Mesenchymal stem cell (in vitro differentiated cells and primary cell): ENCODE results near the gene CDH4.

Experiments
- DNase-seq: peaks from one replicate; pipeline ENCODE4 v3.0.0-alpha.2; 2013
- H2AFZ ChIP-seq: one replicate; pipeline ENCODE4 v1.6.1; 2013; ENCODE audit warnings: low read depth, mild to moderate bottlenecking, control low read depth, inconsistent platforms, low read length, moderate library complexity
- H2AK5ac ChIP-seq: 2 replicates; pipeline ENCODE4 v1.6.1; 2013; ENCODE audit warnings: low read length, moderate library complexity, mild to moderate bottlenecking, inconsistent platforms; ENCODE audit not compliant: severe bottlenecking
- H2BK120ac ChIP-seq: one replicate; pipeline ENCODE4 v1.6.1; 2013; ENCODE audit warnings: low read depth, mild to moderate bottlenecking, inconsistent platforms, low read length, moderate library complexity
- H2BK12ac ChIP-seq, 2 experiments: one replicate each; pipeline ENCODE4 v1.6.1; 2013; ENCODE audit warnings: inconsistent platforms in 2 of 2, low read length in 2 of 2, mild to moderate bottlenecking in 2 of 2, moderate library complexity in 2 of 2, control low read depth in 1 of 2
- H2BK15ac ChIP-seq: one replicate; pipeline ENCODE4 v1.6.1; 2013; ENCODE audit warnings: mild to moderate bottlenecking, low read depth, inconsistent platforms; ENCODE audit not compliant: poor library complexity, severe bottlenecking
- H2BK5ac ChIP-seq: 2 replicates; pipeline ENCODE4 v1.6.1; 2013; ENCODE audit warnings: low read depth, mild to moderate bottlenecking, low read length, control low read depth, inconsistent platforms; ENCODE audit not compliant: poor library complexity, severe bottlenecking
- H3K14ac ChIP-seq, 2 experiments: one replicate each; pipeline ENCODE4 v1.6.1; 2013; ENCODE audit warnings: inconsistent platforms in 2 of 2, low read length in 2 of 2, control low read depth in 1 of 2, mild to moderate bottlenecking in 1 of 2, moderate library complexity in 1 of 2
- H3K18ac ChIP-seq, 2 experiments: one replicate each; pipeline ENCODE4 v1.6.1; 2013; ENCODE audit warnings: inconsistent platforms in 2 of 2, low read length in 2 of 2, control low read depth in 1 of 2, low read depth in 1 of 2, mild to moderate bottlenecking in 1 of 2
- H3K23ac ChIP-seq, 2 experiments: one replicate each; pipeline ENCODE4 v1.6.1; 2013; ENCODE audit warnings: inconsistent platforms in 2 of 2, low read length in 2 of 2, mild to moderate bottlenecking in 2 of 2, moderate library complexity in 2 of 2, control low read depth in 1 of 2
- H3K27ac ChIP-seq: 2 replicates; pipeline ENCODE4 v1.5.1; 2013; ENCODE audit warnings: mild to moderate bottlenecking, moderate library complexity, low read length, control low read depth, inconsistent platforms; ENCODE audit not compliant: poor library complexity, severe bottlenecking
- H3K27me3 ChIP-seq, 2 experiments: 2 replicates each; pipeline versions ENCODE4 v1.6.1 to v1.7.0; 2013; ENCODE audit warnings: low read length in 2 of 2, mild to moderate bottlenecking in 2 of 2, moderate library complexity in 2 of 2, control low read depth in 1 of 2, inconsistent platforms in 1 of 2; ENCODE audit not compliant: control insufficient read depth in 1 of 2, insufficient read depth in 1 of 2
- H3K36me3 ChIP-seq, 2 experiments: 2 replicates each; pipeline versions ENCODE4 v1.6.1 to v1.7.0; 2013; ENCODE audit warnings: low read length in 2 of 2, control low read depth in 1 of 2, inconsistent platforms in 1 of 2, low read depth in 1 of 2, mild to moderate bottlenecking in 1 of 2; ENCODE audit not compliant: insufficient read depth in 2 of 2, control insufficient read depth in 1 of 2
- H3K4ac ChIP-seq, 2 experiments: one replicate each; pipeline ENCODE4 v1.6.1; 2013; ENCODE audit warnings: inconsistent platforms in 2 of 2, low read length in 2 of 2, mild to moderate bottlenecking in 2 of 2, moderate library complexity in 2 of 2, control low read depth in 1 of 2, low read depth in 1 of 2
- H3K4me1 ChIP-seq: 2 replicates; pipeline ENCODE4 v1.6.1; 2013; ENCODE audit warnings: low read depth, low read length, control low read depth; ENCODE audit not compliant: control insufficient read depth, insufficient read depth
- H3K4me2 ChIP-seq: 2 replicates; pipeline ENCODE4 v1.6.1; 2013; ENCODE audit warnings: low read length, mild to moderate bottlenecking, inconsistent platforms; ENCODE audit not compliant: poor library complexity, severe bottlenecking
- H3K4me3 ChIP-seq, 2 experiments: 2 replicates each; pipeline versions ENCODE4 v1.5.1 to v1.7.0; 2013; ENCODE audit warnings: low read length in 2 of 2, mild to moderate bottlenecking in 2 of 2, control low read depth in 1 of 2, low read depth in 1 of 2; ENCODE audit not compliant: insufficient read depth in 1 of 2
- H3K79me1 ChIP-seq: replicated peaks from 2 replicates; pipeline ENCODE4 v1.6.1; 2013; ENCODE audit warnings: mild to moderate bottlenecking, control low read depth, low read length, inconsistent platforms; ENCODE audit not compliant: poor library complexity, severe bottlenecking
- H3K9ac ChIP-seq: 2 replicates; pipeline ENCODE4 v1.7.0; 2013; ENCODE audit warnings: mild to moderate bottlenecking, low read length, moderate library complexity
- H3K9me3 ChIP-seq: 2 replicates; pipeline ENCODE4 v1.7.0; 2013; ENCODE audit warnings: mild to moderate bottlenecking, low read length; ENCODE audit not compliant: control insufficient read depth
- H4K8ac ChIP-seq: one replicate; pipeline ENCODE4 v1.6.1; 2013; ENCODE audit warnings: inconsistent platforms, mild to moderate bottlenecking, low read length, moderate library complexity
- H4K91ac ChIP-seq: one replicate; pipeline ENCODE4 v1.6.1; 2013; ENCODE audit warnings: mild to moderate bottlenecking, low read length, inconsistent platforms
- WGBS: methylation state at CpG from one replicate; pipeline ENCODE4 v1.1.7; 2013; ENCODE audit warnings: mixed read lengths; 5-methylcytosine and 5-hydroxymethylcytosine counted together

The CDH4 gene

DNA sequence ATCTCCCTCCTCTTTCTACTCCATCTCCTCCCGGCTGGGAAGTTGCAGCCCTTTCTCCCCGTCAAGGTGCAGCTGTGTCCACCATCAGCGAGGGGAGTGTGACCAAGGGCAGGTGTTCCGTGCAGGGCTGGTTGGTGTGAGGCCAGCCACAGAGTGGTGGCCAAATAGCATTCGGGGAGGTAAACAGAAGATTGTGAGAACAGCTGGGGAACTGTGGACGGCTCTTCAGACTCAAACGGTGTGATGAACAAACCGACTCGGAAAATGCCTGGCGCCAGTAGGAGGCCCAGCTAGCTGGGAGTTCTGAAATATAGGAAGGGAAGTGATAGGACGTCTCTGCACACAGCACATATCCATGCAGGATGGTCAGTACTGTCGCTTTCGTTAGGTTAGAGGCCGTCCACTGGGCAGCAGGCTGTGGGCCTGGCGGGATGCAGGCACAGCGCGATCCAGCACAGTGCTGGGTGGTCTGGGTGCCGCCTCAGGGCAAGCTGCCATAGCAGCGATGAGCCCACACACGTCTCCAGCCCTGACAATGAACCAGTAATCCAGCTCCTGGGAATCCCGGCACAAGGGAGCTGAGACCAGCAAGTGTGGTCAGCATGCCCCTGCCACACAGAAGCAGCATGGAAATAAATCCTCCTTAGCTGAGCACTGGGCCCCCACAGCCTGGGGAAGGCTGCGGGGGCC lies 555.6 kb downstream of the CDH4 start:
- no peak overlapping the region for H3K9ac ChIP-seq
- H2BK12ac ChIP-seq, result no peak overlapping the region
- no peak overlapping the region for H3K27ac ChIP-seq
- H3K14ac ChIP-seq, result no peak overlapping the region
- no peak overlapping the region for H2BK5ac ChIP-seq
- H2BK120ac ChIP-seq, result no peak overlapping the region
- no peak for DNase-seq
- H3K4me2 ChIP-seq, result no peak overlapping the region
- H2BK15ac ChIP-seq, result no peak overlapping the region
- WGBS, result 94% methylated on average over 22 of the region's 22 CpGs
- no peak overlapping the region for H4K8ac ChIP-seq
- H3K4me3 ChIP-seq, result no peak overlapping the region
- H3K36me3 ChIP-seq, result no peaks in the 10 kb centered on the region
- H3K4me1 ChIP-seq, result no peaks in the 10 kb centered on the region
- no peak overlapping the region for H3K4ac ChIP-seq
- H2AK5ac ChIP-seq, result no peak overlapping the region
- no peak overlapping the region for H3K23ac ChIP-seq
- H2AFZ ChIP-seq, result no peak overlapping the region
- H3K18ac ChIP-seq, result no peak overlapping the region
- H3K27me3 ChIP-seq, result peaks cover 0 to 76% of the 10 kb centered on the region in 2 experiments
- H3K9me3 ChIP-seq, result no peaks in the 10 kb centered on the region
- no peak overlapping the region for H4K91ac ChIP-seq
- H3K79me1 ChIP-seq, result no peaks in the 10 kb centered on the region

DNA sequence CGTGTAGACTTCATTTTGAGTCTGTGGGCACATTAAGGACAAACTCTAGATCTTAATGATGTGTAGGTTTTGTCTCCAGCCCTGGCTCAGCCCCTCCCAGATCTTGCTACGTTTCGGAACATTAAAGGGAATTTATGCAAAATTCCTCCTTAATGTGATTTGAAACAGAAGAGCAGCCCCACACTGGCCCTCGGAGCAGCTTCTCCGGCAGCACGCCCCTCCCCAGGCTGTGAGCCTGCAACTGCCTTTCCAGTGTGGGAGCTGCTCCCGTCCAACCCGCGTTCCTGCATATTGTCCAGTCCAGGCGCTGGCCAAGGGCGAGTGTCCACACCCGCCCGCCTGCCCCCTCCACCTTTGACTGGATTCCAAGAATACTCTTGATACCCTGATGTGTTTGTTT lies 556.4 kb downstream of the CDH4 start:
- Histone ChIP-seq H3K18ac (no peak overlapping the region), H2BK15ac (no peak overlapping the region), H3K4me1 (no peaks in the 10 kb centered on the region), H2AFZ (no peak overlapping the region), H3K23ac (no peak overlapping the region), H3K4me2 (no peak overlapping the region), H4K8ac (no peak overlapping the region), H2BK120ac (no peak overlapping the region), H2AK5ac (no peak overlapping the region), H3K4ac (no peak overlapping the region), H3K27ac (no peak overlapping the region), H3K9me3 (no peaks in the 10 kb centered on the region), H3K9ac (no peak overlapping the region), H3K79me1 (no peaks in the 10 kb centered on the region), H2BK5ac (no peak overlapping the region), H3K27me3 (peaks cover 0 to 69% of the 10 kb centered on the region in 2 experiments), H3K14ac (no peak overlapping the region), H3K36me3 (no peaks in the 10 kb centered on the region), H3K4me3 (no peak overlapping the region), H4K91ac (no peak overlapping the region), H2BK12ac (no peak overlapping the region)
- DNase-seq, result no peak
- WGBS, result 87% methylated on average over 13 of the region's 13 CpGs

DNA sequence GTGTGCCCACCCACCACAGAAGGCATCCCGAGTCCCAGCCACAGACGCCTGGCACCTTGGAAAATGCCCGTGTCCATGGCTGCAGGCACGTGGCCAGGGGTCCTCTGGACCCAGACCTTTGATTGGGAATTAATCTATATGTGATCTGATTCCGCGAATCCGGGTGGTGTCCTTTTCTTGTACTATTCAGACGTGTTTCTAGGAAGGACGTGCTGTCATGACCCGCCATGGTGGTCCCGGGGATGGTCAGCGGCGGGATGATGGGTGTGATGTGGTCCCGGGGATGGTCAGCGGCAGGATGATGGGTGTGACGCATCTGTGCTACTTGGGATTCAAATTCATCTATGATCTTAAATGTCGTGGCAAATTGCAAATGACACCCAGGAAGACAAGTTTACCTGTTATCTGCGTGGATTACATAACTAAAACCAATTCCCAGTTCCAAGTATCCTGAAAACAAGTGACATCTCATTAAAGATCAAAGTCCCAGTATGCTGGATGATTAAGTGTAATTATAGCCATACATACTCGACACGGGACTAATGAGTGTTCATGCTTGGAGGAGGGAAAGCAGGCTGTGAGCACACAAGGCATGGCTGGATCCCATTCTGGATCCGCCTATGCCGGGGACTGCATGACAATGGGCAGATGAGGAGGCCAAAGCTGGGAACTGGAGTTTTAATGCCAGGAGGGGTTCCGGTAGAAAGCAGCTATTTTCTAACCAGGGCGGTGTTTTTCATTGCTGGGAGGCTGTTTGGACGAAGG lies 557.1 kb downstream of the CDH4 start:
- Histone ChIP-seq H2AK5ac (no peak overlapping the region), H2AFZ (no peak overlapping the region), H3K4me2 (no peak overlapping the region), H3K18ac (no peak overlapping the region), H2BK120ac (no peak overlapping the region), H2BK12ac (no peak overlapping the region), H2BK5ac (no peak overlapping the region), H3K9ac (no peak overlapping the region), H3K9me3 (no peaks in the 10 kb centered on the region), H3K79me1 (no peaks in the 10 kb centered on the region), H3K23ac (no peak overlapping the region), H3K4me1 (no peaks in the 10 kb centered on the region), H3K27ac (no peak overlapping the region), H3K36me3 (no peaks in the 10 kb centered on the region), H3K4me3 (no peak overlapping the region), H4K8ac (no peak overlapping the region), H3K27me3 (peaks cover 0 to 61% of the 10 kb centered on the region in 2 experiments), H3K14ac (no peak overlapping the region), H3K4ac (no peak overlapping the region), H2BK15ac (no peak overlapping the region), H4K91ac (no peak overlapping the region)
- DNase-seq, result no peak
- 94% methylated on average over 25 of the region's 25 CpGs for WGBS

DNA sequence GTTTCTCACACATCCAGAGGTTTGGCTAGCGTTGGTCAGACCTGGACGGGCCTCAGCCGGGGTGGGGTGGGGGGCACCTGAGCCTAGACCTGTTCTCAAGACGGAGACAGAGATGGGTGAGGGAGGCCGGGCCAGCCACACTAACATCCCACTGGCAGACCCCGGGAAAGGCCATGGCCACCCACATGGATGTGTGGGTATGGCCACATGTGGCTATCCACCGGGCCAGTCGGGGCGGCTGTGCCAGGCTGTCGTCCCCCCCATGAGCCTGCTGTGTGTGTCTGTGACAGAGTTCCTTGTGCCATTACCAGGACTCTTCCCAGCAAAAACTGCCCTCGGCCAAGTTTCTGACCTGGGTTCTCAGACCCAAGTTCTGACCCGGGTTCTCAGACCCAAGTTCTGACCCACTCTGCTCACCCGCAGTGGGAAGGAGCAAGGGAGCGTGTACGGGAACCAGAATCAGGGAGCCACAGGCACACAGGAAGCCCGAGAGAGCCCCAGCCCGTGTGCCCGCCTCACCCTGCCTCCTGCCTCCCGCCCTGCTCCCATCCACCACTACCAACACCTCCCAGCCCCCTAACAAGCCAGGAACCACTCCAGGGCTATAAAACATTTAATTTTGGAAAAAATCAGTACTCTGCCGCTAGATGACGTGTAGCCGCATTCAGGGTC lies 558.1 kb downstream of the CDH4 start:
- Histone ChIP-seq H2BK12ac (no peak overlapping the region), H2AK5ac (no peak overlapping the region), H3K9ac (no peak overlapping the region), H3K4me3 (no peak overlapping the region), H3K27ac (no peak overlapping the region), H3K14ac (no peak overlapping the region), H2BK5ac (no peak overlapping the region), H3K23ac (no peak overlapping the region), H3K4me2 (no peak overlapping the region), H4K8ac (no peak overlapping the region), H3K79me1 (no peaks in the 10 kb centered on the region), H3K4ac (no peak overlapping the region), H3K4me1 (no peaks in the 10 kb centered on the region), H2AFZ (no peak overlapping the region), H4K91ac (no peak overlapping the region), H3K18ac (no peak overlapping the region), H2BK15ac (no peak overlapping the region), H3K27me3 (peaks cover 7 to 58% of the 10 kb centered on the region in 2 experiments), H3K9me3 (no peaks in the 10 kb centered on the region), H2BK120ac (no peak overlapping the region), H3K36me3 (no peaks in the 10 kb centered on the region)
- WGBS, result 90% methylated on average over 22 of the region's 22 CpGs
- DNase-seq, result no peak
